GM12864 (cell line): ENCODE measurements around the gene PTPRD.
"Not testable (repeated sequence)": the region's sequence is repeated elsewhere in the genome, so short reads cannot be mapped to it uniquely, and the experiment has no call there.

Experiments
- DNase-seq: peaks from one replicate; pipeline ENCODE4 v3.0.0-alpha.2; 2011; ENCODE audit warnings: low read depth
- H3K4me3 ChIP-seq: 2 replicates; pipeline ENCODE4 v1.5.1; 2011; ENCODE audit warnings: mild to moderate bottlenecking, low read depth, low read length, control low read depth
- TF ChIP-seq, protein P1 (sequence below): IDR thresholded peaks from 2 replicates; pipeline ENCODE4 v1.5.1; 2011; ENCODE audit warnings: low read depth, mild to moderate bottlenecking, moderate library complexity, low read length, control low read depth, inconsistent platforms; ENCODE audit errors: missing control alignments

The PTPRD gene

DNA sequence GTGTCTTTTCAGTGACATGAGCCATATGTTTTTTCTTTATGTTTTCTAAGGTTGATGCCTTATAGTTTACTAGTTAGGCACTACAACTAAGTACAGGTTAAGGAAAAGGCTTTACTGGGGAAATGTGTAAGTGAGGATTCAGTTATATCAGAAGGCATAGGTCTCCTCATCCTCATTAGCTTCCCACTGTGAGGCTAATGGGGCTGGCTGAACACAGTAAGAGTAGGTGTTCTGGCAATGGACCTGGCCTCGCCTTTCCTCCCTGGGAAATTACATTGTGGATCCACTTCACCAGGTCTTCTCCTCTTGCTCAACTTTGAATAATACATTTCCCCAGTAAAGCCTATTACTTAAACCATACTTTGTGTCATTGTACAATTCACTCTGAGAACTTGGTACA, 225.5 kb downstream of the PTPRD start:
- TF ChIP-seq, protein P1, sequence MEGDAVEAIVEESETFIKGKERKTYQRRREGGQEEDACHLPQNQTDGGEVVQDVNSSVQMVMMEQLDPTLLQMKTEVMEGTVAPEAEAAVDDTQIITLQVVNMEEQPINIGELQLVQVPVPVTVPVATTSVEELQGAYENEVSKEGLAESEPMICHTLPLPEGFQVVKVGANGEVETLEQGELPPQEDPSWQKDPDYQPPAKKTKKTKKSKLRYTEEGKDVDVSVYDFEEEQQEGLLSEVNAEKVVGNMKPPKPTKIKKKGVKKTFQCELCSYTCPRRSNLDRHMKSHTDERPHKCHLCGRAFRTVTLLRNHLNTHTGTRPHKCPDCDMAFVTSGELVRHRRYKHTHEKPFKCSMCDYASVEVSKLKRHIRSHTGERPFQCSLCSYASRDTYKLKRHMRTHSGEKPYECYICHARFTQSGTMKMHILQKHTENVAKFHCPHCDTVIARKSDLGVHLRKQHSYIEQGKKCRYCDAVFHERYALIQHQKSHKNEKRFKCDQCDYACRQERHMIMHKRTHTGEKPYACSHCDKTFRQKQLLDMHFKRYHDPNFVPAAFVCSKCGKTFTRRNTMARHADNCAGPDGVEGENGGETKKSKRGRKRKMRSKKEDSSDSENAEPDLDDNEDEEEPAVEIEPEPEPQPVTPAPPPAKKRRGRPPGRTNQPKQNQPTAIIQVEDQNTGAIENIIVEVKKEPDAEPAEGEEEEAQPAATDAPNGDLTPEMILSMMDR = no peak
- H3K4me3 ChIP-seq = no peak overlapping the region
- no peak for DNase-seq

DNA sequence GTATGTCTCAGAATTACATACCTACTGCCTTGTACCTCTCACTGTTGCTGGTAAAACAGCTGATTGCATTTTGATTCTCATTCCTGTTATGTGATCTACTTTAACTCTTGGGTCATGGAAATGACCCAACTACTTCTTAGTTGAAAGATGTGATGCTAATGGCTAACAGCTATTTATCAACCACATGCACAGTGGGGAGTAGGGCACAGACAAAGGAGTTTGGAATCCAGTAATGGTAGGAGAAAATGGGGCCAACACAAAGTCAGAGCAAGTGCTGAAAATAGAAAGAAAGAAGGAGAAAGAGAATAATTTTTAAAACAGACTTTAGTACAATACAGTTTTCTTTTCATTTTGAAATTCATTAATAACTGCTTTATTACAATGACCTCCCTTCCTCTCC, 241.0 kb downstream of the PTPRD start:
- no peak overlapping the region for H3K4me3 ChIP-seq
- no peak for DNase-seq
- TF ChIP-seq, protein P1 = no peak

DNA sequence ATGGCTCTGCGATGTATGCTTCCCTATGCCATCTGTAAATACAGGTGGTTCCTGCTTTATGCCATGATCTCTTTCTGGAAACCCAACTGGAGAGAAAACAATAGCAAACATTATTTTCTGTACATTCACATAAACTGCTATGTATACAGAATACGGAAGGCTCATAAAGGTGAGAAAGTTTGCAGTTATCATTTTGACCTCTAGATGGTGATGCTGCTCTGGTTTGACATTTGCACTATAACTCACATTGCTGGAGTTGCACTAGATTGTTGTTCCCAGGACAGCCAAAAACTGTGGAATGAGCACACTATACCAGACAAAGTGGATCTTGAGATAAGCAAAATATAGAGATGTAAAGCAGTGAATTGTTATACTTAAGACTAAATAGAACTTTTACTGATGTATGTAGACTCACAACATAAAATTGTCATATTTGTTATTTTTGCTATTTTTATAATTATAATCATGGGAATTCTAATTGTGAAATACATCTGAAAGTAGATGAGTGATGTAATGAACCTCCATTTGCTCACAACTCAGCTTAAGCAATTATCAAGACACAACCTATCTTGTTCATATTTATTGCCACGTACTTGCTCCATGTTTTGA, 246.5 kb downstream of the PTPRD start:
- TF ChIP-seq, protein P1 = peak; percentile 71
- H3K4me3 ChIP-seq = no peak overlapping the region
- DNase-seq = no peak

DNA sequence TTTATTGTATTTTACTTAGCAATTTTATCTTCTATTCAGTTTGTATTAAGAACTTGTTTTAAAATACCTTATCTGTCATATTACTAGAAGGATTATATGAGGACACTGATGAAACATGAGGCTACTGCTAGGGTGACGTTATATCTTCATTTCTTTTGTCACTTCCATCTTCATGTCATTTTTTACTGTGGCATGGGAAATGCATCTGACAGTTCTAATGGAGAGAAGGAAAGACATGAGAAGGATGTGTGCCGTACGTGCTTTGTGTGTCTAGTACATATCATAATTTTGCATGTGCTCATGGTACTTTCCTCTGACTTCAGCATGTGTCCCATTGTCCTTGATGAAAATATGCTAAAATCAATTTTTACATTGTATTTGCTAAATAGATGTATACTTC, 258.2 kb downstream of the PTPRD start:
- TF ChIP-seq, protein P1 = no peak

DNA sequence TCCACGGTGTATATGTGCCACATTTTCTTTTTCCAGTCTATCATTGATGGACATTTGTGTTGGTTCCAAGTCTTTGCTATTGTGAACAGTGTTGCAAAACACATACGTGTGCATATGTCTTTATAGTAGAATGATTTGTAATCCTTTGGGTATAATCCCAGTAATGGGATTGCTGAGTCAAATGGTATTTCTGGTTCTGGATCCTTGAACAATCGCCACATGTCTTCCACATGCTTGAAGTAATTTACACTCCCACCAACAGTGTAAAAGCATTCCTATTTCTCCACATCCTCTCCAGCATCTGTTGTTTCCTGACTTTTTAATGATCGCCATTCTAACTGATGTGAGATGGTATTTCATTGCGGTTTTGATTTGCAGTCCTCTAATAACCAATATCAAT, 267.2 kb downstream of the PTPRD start:
- H3K4me3 ChIP-seq, DNase-seq: not testable (repeated sequence)

More for the DNA sequence above, 258.2 kb downstream of the PTPRD start:
- no peak for DNase-seq
- no peak overlapping the region for H3K4me3 ChIP-seq

DNA sequence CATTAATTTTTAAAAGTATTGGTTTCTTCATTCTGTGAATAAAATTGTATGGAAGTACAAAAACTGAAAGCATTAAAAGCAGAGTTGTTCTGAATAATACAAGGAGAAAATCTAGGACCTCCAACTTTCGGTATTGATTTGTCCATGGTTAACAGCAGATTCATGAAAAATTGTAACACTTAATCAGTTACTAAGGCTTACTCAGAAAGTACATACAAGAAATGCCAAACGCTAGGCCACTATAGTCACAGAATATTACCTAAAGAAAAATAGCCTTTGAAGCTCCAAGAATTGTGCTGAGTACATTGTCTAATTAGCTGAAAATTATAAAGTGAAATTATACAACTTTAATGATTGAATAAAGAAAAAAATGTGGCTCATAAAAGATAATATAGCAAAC, 271.7 kb downstream of the PTPRD start:
- TF ChIP-seq, protein P1 = no peak

DNA sequence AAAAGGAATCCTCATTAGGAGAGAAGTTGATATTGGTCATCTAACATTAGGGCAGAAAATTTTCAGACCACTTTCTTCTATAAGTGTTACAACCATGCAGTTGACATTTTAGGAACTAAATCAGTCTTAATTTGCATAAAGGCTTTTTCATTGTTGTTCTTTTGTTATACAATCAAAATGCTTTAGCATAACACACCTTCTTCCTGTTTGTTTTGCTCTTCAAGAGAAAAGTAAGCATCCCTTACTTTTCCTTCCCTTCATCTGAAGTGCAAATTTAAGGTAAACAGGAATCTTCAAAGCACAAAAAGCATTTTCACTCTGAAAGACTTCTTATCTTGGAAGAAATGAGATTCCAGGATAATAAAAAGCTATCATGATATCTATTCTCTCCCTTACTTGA, 273.6 kb downstream of the PTPRD start:
- no peak overlapping the region for H3K4me3 ChIP-seq
- DNase-seq = no peak
- TF ChIP-seq, protein P1 = no peak

More for the DNA sequence above, 271.7 kb downstream of the PTPRD start:
- DNase-seq = no peak
- H3K4me3 ChIP-seq = no peak overlapping the region
